ENCODE results near the gene NPB. TPM values are rescaled to one million over a fixed set of nuclear protein-coding genes. Genes with fewer than 3 reads are reported as not detected.

NPB gene
- total and polyA plus RNA-seq, 2 donors = 1.7 to 3.5 TPM

DNA sequence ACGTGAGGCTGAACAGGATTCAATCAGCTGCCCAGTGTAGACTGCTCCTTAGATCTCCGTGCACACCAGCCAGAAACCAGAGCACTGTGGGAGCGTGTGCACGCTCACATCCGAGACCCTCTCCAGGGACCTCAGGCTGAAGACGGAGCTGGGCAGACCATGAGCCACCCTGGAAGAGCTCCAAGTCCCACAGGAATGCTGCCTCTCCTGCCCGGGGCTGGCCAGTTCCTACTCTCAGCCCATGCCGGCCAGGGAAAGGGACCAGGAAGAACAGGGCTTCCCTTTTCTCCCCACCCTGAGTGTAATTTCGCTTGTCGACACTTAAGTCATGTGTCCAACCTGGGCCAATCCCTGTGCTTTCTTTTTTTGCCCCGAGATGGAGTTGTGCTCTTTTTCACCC lies 17.5 kb upstream of the NPB start:
- H3K4me3 ChIP-seq (ENCODE audit: low read length in 2 of 2) = no peak overlapping the region
- H3K4me1 ChIP-seq (ENCODE audit: control insufficient read depth in 2 of 2, insufficient read depth in 2 of 2, low read length in 2 of 2) = peaks cover 0 to 4% of the 10 kb centered on the region in 2 donors
- no peak overlapping the region for H3K27ac ChIP-seq (ENCODE audit: low read depth in 1 of 2, low read length in 1 of 2)
- H3K9me3 ChIP-seq (ENCODE audit: control insufficient read depth in 2 of 2, insufficient read depth in 1 of 2, low read length in 1 of 2) = no peaks in the 10 kb centered on the region
- no peaks in the 10 kb centered on the region for H3K27me3 ChIP-seq (ENCODE audit: control insufficient read depth in 2 of 2, insufficient read depth in 1 of 2, low read length in 1 of 2)
- peaks cover 71 to 80% of the 10 kb centered on the region in 2 donors for H3K36me3 ChIP-seq (ENCODE audit: control insufficient read depth in 2 of 2, insufficient read depth in 2 of 2, low read length in 1 of 2)
- DNase-seq (ENCODE audit: low read depth in 6 of 9, low spot score in 9 of 9) = no peak
- 95% methylated on average over 11 of the region's 11 CpGs for WGBS

DNA sequence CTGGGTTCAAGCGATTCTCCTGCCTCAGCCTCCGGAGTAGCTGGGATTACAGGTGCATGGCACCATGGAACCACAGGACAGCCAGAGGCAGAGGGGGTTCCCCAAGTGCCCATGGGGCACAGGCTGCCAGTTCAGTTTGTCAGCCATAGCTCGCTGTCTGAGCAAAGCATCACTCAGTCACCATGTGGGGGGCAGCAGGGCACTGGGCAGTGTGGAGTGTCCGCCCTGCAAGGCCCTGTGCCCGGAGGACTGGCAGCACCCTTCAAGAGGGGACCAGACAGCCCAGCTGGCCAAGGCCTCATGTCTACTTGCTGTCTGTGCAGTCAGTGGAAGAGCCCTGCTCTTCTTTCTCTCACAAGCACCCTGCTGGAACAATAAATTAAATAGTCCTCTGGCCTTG lies 17.1 kb upstream of the NPB start:
- no peak for DNase-seq (ENCODE audit: low read depth in 6 of 9, low spot score in 9 of 9)
- H3K9me3 ChIP-seq (ENCODE audit: control insufficient read depth in 2 of 2, insufficient read depth in 1 of 2, low read length in 1 of 2) = no peaks in the 10 kb centered on the region
- H3K27ac ChIP-seq (ENCODE audit: low read depth in 1 of 2, low read length in 1 of 2) = no peak overlapping the region
- H3K4me3 ChIP-seq (ENCODE audit: low read length in 2 of 2) = no peak overlapping the region
- peaks cover 68 to 81% of the 10 kb centered on the region in 2 donors for H3K36me3 ChIP-seq (ENCODE audit: control insufficient read depth in 2 of 2, insufficient read depth in 2 of 2, low read length in 1 of 2)
- WGBS = 98% methylated on average over 5 of the region's 5 CpGs
- H3K27me3 ChIP-seq (ENCODE audit: control insufficient read depth in 2 of 2, insufficient read depth in 1 of 2, low read length in 1 of 2) = no peaks in the 10 kb centered on the region
- peaks cover 0 to 9% of the 10 kb centered on the region in 2 donors for H3K4me1 ChIP-seq (ENCODE audit: control insufficient read depth in 2 of 2, insufficient read depth in 2 of 2, low read length in 2 of 2)

DNA sequence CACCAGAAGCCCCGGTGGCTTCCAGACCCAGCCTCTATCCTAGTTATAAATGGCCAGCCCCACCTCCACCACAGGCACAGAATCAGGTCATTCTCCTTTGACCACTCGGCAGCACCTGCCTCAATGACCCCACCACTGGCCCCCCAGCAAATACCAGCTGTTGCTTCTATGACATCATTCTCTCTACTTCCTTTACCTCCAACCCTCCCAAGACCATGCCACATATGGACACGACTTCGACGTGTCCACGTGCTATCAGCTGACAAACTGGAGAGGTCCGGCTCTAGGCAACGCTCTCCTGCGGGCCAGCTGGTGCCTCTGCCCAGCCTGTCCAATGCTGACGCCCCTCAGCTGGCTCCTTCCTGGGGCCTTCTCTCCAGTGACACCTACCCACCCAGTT lies 16.6 kb upstream of the NPB start:
- H3K9me3 ChIP-seq (ENCODE audit: control insufficient read depth in 2 of 2, insufficient read depth in 1 of 2, low read length in 1 of 2) = no peaks in the 10 kb centered on the region
- H3K27me3 ChIP-seq (ENCODE audit: control insufficient read depth in 2 of 2, insufficient read depth in 1 of 2, low read length in 1 of 2) = no peaks in the 10 kb centered on the region
- WGBS = 97% methylated on average over 10 of the region's 10 CpGs
- no peak overlapping the region for H3K27ac ChIP-seq (ENCODE audit: low read depth in 1 of 2, low read length in 1 of 2)
- H3K4me1 ChIP-seq (ENCODE audit: control insufficient read depth in 2 of 2, insufficient read depth in 2 of 2, low read length in 2 of 2) = peaks cover 4 to 14% of the 10 kb centered on the region in 2 donors
- no peak overlapping the region for H3K4me3 ChIP-seq (ENCODE audit: low read length in 2 of 2)
- H3K36me3 ChIP-seq (ENCODE audit: control insufficient read depth in 2 of 2, insufficient read depth in 2 of 2, low read length in 1 of 2) = peaks cover 69 to 84% of the 10 kb centered on the region in 2 donors
- DNase-seq (ENCODE audit: low read depth in 6 of 9, low spot score in 9 of 9) = no peak

GRCh38 chr17:81885869-81886548 lies 16.0 kb upstream of the NPB start:
- peaks cover 5 to 16% of the 10 kb centered on the region in 2 donors for H3K4me1 ChIP-seq (ENCODE audit: control insufficient read depth in 2 of 2, insufficient read depth in 2 of 2, low read length in 2 of 2)
- no peak overlapping the region for H3K4me3 ChIP-seq (ENCODE audit: low read length in 2 of 2)
- DNase-seq (ENCODE audit: low read depth in 6 of 9, low spot score in 9 of 9) = no peak
- no peak overlapping the region for H3K27ac ChIP-seq (ENCODE audit: low read depth in 1 of 2, low read length in 1 of 2)
- peaks cover 66 to 80% of the 10 kb centered on the region in 2 donors for H3K36me3 ChIP-seq (ENCODE audit: control insufficient read depth in 2 of 2, insufficient read depth in 2 of 2, low read length in 1 of 2)
- H3K9me3 ChIP-seq (ENCODE audit: control insufficient read depth in 2 of 2, insufficient read depth in 1 of 2, low read length in 1 of 2) = no peaks in the 10 kb centered on the region
- no peaks in the 10 kb centered on the region for H3K27me3 ChIP-seq (ENCODE audit: control insufficient read depth in 2 of 2, insufficient read depth in 1 of 2, low read length in 1 of 2)
- 97% methylated on average over 11 of the region's 11 CpGs for WGBS

- Histone ChIP-seq H3K36me3 (ENCODE audit: control insufficient read depth in 2 of 2, insufficient read depth in 2 of 2, low read length in 1 of 2) (peaks cover 66 to 67% of the 10 kb centered on the region in 2 donors), H3K4me1 (ENCODE audit: control insufficient read depth in 2 of 2, insufficient read depth in 2 of 2, low read length in 2 of 2) (peaks cover 7 to 25% of the 10 kb centered on the region in 2 donors), H3K4me3 (ENCODE audit: low read length in 2 of 2) (no peak overlapping the region), H3K9me3 (ENCODE audit: control insufficient read depth in 2 of 2, insufficient read depth in 1 of 2, low read length in 1 of 2) (no peaks in the 10 kb centered on the region), H3K27me3 (ENCODE audit: control insufficient read depth in 2 of 2, insufficient read depth in 1 of 2, low read length in 1 of 2) (no peaks in the 10 kb centered on the region), H3K27ac (ENCODE audit: low read depth in 1 of 2, low read length in 1 of 2) (no peak overlapping the region)
- 98% methylated on average over 44 of the region's 44 CpGs for WGBS
- DNase-seq (ENCODE audit: low read depth in 6 of 9, low spot score in 9 of 9) = no peak
Measured at GRCh38 chr17:81888105-81888987, 13.7 kb upstream of the NPB start.

- WGBS = 98% methylated on average over 16 of the region's 16 CpGs
- Histone ChIP-seq H3K27me3 (ENCODE audit: control insufficient read depth in 2 of 2, insufficient read depth in 1 of 2, low read length in 1 of 2) (no peaks in the 10 kb centered on the region), H3K36me3 (ENCODE audit: control insufficient read depth in 2 of 2, insufficient read depth in 2 of 2, low read length in 1 of 2) (peaks cover 58 to 66% of the 10 kb centered on the region in 2 donors)
Measured at GRCh38 chr17:81888988-81889595, 12.9 kb upstream of the NPB start.

DNA sequence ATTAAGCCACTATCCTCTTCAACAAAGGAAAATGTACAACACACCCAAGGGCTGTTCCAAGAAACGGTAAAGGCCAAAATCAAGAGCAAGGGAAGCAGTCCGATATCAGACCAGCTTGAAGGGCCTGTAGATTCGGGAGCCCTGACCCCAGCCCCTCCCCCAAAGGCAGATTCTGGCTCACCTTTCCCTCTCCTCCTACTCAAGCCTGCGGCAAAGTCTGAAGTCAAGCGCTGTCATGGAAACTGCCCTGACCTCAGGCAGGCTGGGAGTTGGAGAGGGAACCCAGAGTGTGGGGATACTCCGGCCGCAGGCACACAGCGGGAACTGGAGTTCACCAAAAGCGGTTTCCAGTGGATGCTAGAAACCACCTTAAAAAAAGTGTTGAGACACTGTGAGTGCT lies 12.4 kb upstream of the NPB start:
- Histone ChIP-seq H3K4me1 (ENCODE audit: control insufficient read depth in 2 of 2, insufficient read depth in 2 of 2, low read length in 2 of 2) (peaks cover 7 to 25% of the 10 kb centered on the region in 2 donors), H3K36me3 (ENCODE audit: control insufficient read depth in 2 of 2, insufficient read depth in 2 of 2, low read length in 1 of 2) (peaks cover 58 to 64% of the 10 kb centered on the region in 2 donors), H3K27ac (ENCODE audit: low read depth in 1 of 2, low read length in 1 of 2) (no peak overlapping the region), H3K9me3 (ENCODE audit: control insufficient read depth in 2 of 2, insufficient read depth in 1 of 2, low read length in 1 of 2) (no peaks in the 10 kb centered on the region), H3K4me3 (ENCODE audit: low read length in 2 of 2) (no peak overlapping the region), H3K27me3 (ENCODE audit: control insufficient read depth in 2 of 2, insufficient read depth in 1 of 2, low read length in 1 of 2) (no peaks in the 10 kb centered on the region)
- no peak for DNase-seq (ENCODE audit: low read depth in 6 of 9, low spot score in 9 of 9)
- over 99% methylated on average over 9 of the region's 9 CpGs for WGBS

More at GRCh38 chr17:81888988-81889595, 12.9 kb upstream of the NPB start:
- H3K4me3 ChIP-seq (ENCODE audit: low read length in 2 of 2) = no peak overlapping the region
- H3K4me1 ChIP-seq (ENCODE audit: control insufficient read depth in 2 of 2, insufficient read depth in 2 of 2, low read length in 2 of 2) = peaks cover 7 to 25% of the 10 kb centered on the region in 2 donors
- no peak overlapping the region for H3K27ac ChIP-seq (ENCODE audit: low read depth in 1 of 2, low read length in 1 of 2)
- H3K9me3 ChIP-seq (ENCODE audit: control insufficient read depth in 2 of 2, insufficient read depth in 1 of 2, low read length in 1 of 2) = no peaks in the 10 kb centered on the region
- no peak for DNase-seq (ENCODE audit: low read depth in 6 of 9, low spot score in 9 of 9)

DNA sequence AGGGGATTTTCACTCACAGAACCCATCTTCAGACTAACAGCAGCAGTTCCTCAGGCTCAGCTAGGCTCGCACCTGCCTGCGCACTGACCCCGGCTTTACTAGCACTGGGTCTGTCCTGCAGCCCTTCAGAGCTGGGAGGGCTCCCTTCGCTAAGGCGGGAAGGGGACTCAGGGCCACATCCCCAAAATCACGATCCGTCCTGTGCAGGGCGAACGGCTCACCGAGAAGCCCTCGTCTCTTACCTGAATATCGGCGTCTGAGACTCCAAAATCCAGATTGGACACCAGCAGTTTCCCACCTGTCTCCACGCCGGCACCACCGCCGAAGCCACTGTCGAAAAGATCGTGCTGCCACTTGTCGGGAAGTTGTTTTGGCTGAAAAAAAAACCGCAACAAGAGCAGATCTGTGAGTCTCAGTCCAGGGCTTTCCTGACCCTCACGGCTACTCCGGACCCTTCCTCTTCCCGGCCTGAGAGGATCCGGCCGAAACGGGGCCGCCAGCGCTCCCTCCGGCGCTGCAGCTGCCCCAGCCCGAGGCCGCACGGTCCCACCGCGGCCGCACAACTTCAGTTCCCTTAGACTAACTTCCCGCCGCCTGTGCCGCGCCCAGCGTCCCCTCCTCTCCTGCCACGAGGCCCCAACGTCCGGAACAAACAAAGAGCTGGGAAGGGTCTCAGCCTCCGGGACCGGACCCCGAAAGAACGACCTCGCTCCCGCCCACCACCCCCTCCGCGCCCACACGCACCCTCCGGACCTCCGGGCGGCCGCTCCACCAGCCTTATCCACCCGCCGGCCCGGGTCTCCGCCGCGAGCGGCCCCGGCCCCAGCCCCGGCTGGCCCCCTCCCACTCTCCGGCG lies 11.4 kb upstream of the NPB start:
- WGBS = 11% methylated on average over 69 of the region's 69 CpGs
- peak overlapping the region; percentile 37 to 75 for H3K27ac ChIP-seq (ENCODE audit: low read depth in 1 of 2, low read length in 1 of 2)
- peaks cover 57 to 61% of the 10 kb centered on the region in 2 donors for H3K36me3 ChIP-seq (ENCODE audit: control insufficient read depth in 2 of 2, insufficient read depth in 2 of 2, low read length in 1 of 2)
- no peak for DNase-seq (ENCODE audit: low read depth in 6 of 9, low spot score in 9 of 9)
- H3K27me3 ChIP-seq (ENCODE audit: control insufficient read depth in 2 of 2, insufficient read depth in 1 of 2, low read length in 1 of 2) = no peaks in the 10 kb centered on the region
- H3K4me1 ChIP-seq (ENCODE audit: control insufficient read depth in 2 of 2, insufficient read depth in 2 of 2, low read length in 2 of 2) = peaks cover 7 to 25% of the 10 kb centered on the region in 2 donors
- peak overlapping the region; percentile 67 to 97 for H3K4me3 ChIP-seq (ENCODE audit: low read length in 2 of 2)
- no peaks in the 10 kb centered on the region for H3K9me3 ChIP-seq (ENCODE audit: control insufficient read depth in 2 of 2, insufficient read depth in 1 of 2, low read length in 1 of 2)

All from thymus (tissue), 11 donors.